Nephron (organoid): ENCODE results near the gene ETS1.

ENCODE experiments used
- H3K27ac Mint-ChIP-seq, 3 experiments: 2 replicates each; pipeline ENCODE4 v1.8.0; 2020; ENCODE audit warnings: mixed read lengths in 3 of 3, mild to moderate bottlenecking in 2 of 3, moderate library complexity in 1 of 3
- H3K27me3 Mint-ChIP-seq: 2 replicates; pipeline ENCODE4 v1.8.0; 2021; ENCODE audit warnings: low read depth, mild to moderate bottlenecking, moderate library complexity, mixed read lengths
- H3K36me3 Mint-ChIP-seq: 2 replicates; pipeline ENCODE4 v1.8.0; 2020; ENCODE audit warnings: low read depth, mixed read lengths
- H3K4me1 Mint-ChIP-seq: 2 replicates; pipeline ENCODE4 v1.8.0; 2020; ENCODE audit warnings: mixed read lengths
- H3K4me3 Mint-ChIP-seq, 3 experiments: 2 replicates each; pipeline ENCODE4 v1.8.0; 2020; ENCODE audit warnings: mild to moderate bottlenecking in 3 of 3, mixed read lengths in 3 of 3, moderate library complexity in 2 of 3
- H3K9me3 Mint-ChIP-seq: 2 replicates; pipeline ENCODE4 v1.8.0; 2020; ENCODE audit warnings: mixed read lengths
- TF ChIP-seq, protein P1 (sequence below), 3 experiments: fragments of 200-600 bp; sonication (generic); IDR thresholded peaks; one replicate each; pipeline ENCODE4 v1.5.0; 2021; ENCODE audit warnings: antibody characterized with exemption in 3 of 3; ENCODE audit not compliant: unreplicated experiment in 3 of 3

ETS1 gene

GRCh38 chr11:128615612-128616011 is 28.3 kb upstream of the ETS1 start:
- H3K27me3 Mint-ChIP-seq: peaks cover 44% of the 10 kb centered on the region

GRCh38 chr11:128615076-128615475 is 27.7 kb upstream of the ETS1 start:
- Mint-ChIP-seq H3K27me3 (peaks cover 38% of the 10 kb centered on the region), H3K4me1 (peaks cover 48% of the 10 kb centered on the region), H3K4me3 (no peak overlapping the region), H3K36me3 (no peaks in the 10 kb centered on the region), H3K27ac (peak overlapping the region in 2 of 3 experiments; percentile 3 to 32), H3K9me3 (no peaks in the 10 kb centered on the region)
- TF ChIP-seq, protein P1, sequence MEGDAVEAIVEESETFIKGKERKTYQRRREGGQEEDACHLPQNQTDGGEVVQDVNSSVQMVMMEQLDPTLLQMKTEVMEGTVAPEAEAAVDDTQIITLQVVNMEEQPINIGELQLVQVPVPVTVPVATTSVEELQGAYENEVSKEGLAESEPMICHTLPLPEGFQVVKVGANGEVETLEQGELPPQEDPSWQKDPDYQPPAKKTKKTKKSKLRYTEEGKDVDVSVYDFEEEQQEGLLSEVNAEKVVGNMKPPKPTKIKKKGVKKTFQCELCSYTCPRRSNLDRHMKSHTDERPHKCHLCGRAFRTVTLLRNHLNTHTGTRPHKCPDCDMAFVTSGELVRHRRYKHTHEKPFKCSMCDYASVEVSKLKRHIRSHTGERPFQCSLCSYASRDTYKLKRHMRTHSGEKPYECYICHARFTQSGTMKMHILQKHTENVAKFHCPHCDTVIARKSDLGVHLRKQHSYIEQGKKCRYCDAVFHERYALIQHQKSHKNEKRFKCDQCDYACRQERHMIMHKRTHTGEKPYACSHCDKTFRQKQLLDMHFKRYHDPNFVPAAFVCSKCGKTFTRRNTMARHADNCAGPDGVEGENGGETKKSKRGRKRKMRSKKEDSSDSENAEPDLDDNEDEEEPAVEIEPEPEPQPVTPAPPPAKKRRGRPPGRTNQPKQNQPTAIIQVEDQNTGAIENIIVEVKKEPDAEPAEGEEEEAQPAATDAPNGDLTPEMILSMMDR (IDR thresholded peaks at IDR 0.05; ENCODE audit: unreplicated experiment in 3 of 3): no peak

More at GRCh38 chr11:128615612-128616011, 28.3 kb upstream of the ETS1 start:
- Mint-ChIP-seq H3K4me1 (peaks cover 50% of the 10 kb centered on the region), H3K36me3 (no peaks in the 10 kb centered on the region), H3K9me3 (no peaks in the 10 kb centered on the region), H3K27ac (peak overlapping the region in 2 of 3 experiments; percentile 3 to 32), H3K4me3 (no peak overlapping the region)
- TF ChIP-seq, protein P1 (IDR thresholded peaks at IDR 0.05; ENCODE audit: unreplicated experiment in 3 of 3): no peak

GRCh38 chr11:128614026-128614425 is 26.7 kb upstream of the ETS1 start:
- peaks cover 49% of the 10 kb centered on the region for H3K4me1 Mint-ChIP-seq
- peaks cover 38% of the 10 kb centered on the region for H3K27me3 Mint-ChIP-seq
- H3K9me3 Mint-ChIP-seq: peaks cover 2% of the 10 kb centered on the region
- TF ChIP-seq, protein P1 (IDR thresholded peaks at IDR 0.05; ENCODE audit: unreplicated experiment in 3 of 3): no peak
- H3K36me3 Mint-ChIP-seq: no peaks in the 10 kb centered on the region
- no peak overlapping the region for H3K4me3 Mint-ChIP-seq
- peak overlapping the region in 1 of 3 experiments; percentile 77 for H3K27ac Mint-ChIP-seq

- Mint-ChIP-seq H3K4me1 (peaks cover 43% of the 10 kb centered on the region), H3K4me3 (no peak overlapping the region), H3K27ac (peak overlapping the region in 1 of 3 experiments; percentile 42), H3K9me3 (peaks cover 2% of the 10 kb centered on the region), H3K36me3 (no peaks in the 10 kb centered on the region), H3K27me3 (peaks cover 36% of the 10 kb centered on the region)
- TF ChIP-seq, protein P1 (IDR thresholded peaks at IDR 0.05; ENCODE audit: unreplicated experiment in 3 of 3): no peak
These were observed 26.1 kb upstream of the ETS1 start for GRCh38 chr11:128613300-128613995.

- H3K36me3 Mint-ChIP-seq: no peaks in the 10 kb centered on the region
- H3K27ac Mint-ChIP-seq: peak overlapping the region; percentile 73 to 87 (median 83)
- peaks cover 2% of the 10 kb centered on the region for H3K9me3 Mint-ChIP-seq
- TF ChIP-seq, protein P1 (IDR thresholded peaks at IDR 0.05; ENCODE audit: unreplicated experiment in 3 of 3): no peak
- H3K4me1 Mint-ChIP-seq: peaks cover 42% of the 10 kb centered on the region
- H3K4me3 Mint-ChIP-seq: peak overlapping the region in 1 of 3 experiments; percentile 13
- H3K27me3 Mint-ChIP-seq: peaks cover 23% of the 10 kb centered on the region
These were observed 23.6 kb upstream of the ETS1 start for GRCh38 chr11:128610721-128611617.
